GM23338 (cell line): ENCODE data around the gene AMBRA1.

ENCODE experiments used
- CREB1 ChIP-seq: fragments of 250-450 bp; sonication (Bioruptor Pico); IDR thresholded peaks from 2 replicates; pipeline ENCODE4 v1.5.0; 2020; ENCODE audit warnings: low read depth, mild to moderate bottlenecking, moderate library complexity
- ETS1 ChIP-seq: IDR thresholded peaks from 2 replicates; pipeline ENCODE4 v1.6.1; 2016; ENCODE audit warnings: antibody characterized with exemption
- EZH2 ChIP-seq: fragments of 200-600 bp; sonication (generic); IDR thresholded peaks from one replicate; pipeline ENCODE4 v1.8.0; 2017; ENCODE audit warnings: antibody characterized with exemption, mild to moderate bottlenecking, low read depth; ENCODE audit not compliant: unreplicated experiment
- EZH2phosphoT487 ChIP-seq: fragments of 200-600 bp; sonication (generic); IDR thresholded peaks from one replicate; pipeline ENCODE4 v1.8.1; 2018; ENCODE audit warnings: antibody characterized with exemption; ENCODE audit not compliant: unreplicated experiment
- JUNB ChIP-seq: IDR thresholded peaks from one replicate; pipeline ENCODE4 v1.6.1; 2016; ENCODE audit warnings: antibody characterized with exemption; ENCODE audit not compliant: unreplicated experiment
- NANOG ChIP-seq: IDR thresholded peaks from 2 replicates; pipeline ENCODE4 v1.6.1; 2016; ENCODE audit warnings: antibody characterized with exemption, borderline replicate concordance
- POLR2AphosphoS5 ChIP-seq: IDR thresholded peaks from 2 replicates; pipeline ENCODE4 v1.6.1; 2016; ENCODE audit warnings: antibody characterized with exemption, low read depth
- REST ChIP-seq: IDR thresholded peaks from one replicate; pipeline ENCODE4 v1.6.1; 2018; ENCODE audit warnings: antibody characterized with exemption; ENCODE audit not compliant: unreplicated experiment
- STAT1 ChIP-seq: IDR thresholded peaks from one replicate; pipeline ENCODE4 v1.6.1; 2016; ENCODE audit warnings: antibody characterized with exemption; ENCODE audit not compliant: unreplicated experiment
- ZNF114 ChIP-seq: fragments of 250-450 bp; sonication (Bioruptor Pico); IDR thresholded peaks from 2 replicates; pipeline ENCODE4 v1.5.0; 2020; ENCODE audit warnings: mild to moderate bottlenecking, moderate library complexity
- ZNF331 ChIP-seq: fragments of 250-450 bp; sonication (Bioruptor Pico); IDR thresholded peaks from 2 replicates; pipeline ENCODE4 v1.5.0; 2020; ENCODE audit warnings: low read depth, mild to moderate bottlenecking, moderate library complexity
- ZNF462 ChIP-seq: fragments of 250-450 bp; sonication (Bioruptor Pico); IDR thresholded peaks from 2 replicates; pipeline ENCODE4 v1.5.0; 2020; ENCODE audit warnings: mild to moderate bottlenecking, moderate library complexity
- TF ChIP-seq, protein P1 (sequence below), 2 experiments: fragments of 200-600 bp in 1 of 2; sonication (generic) in 1 of 2; conservative IDR thresholded peaks; 2 replicates each; pipeline versions ENCODE4 v1.5.1 to v1.6.1; 2016 to 2017; ENCODE audit warnings: antibody characterized with exemption in 2 of 2, low read depth in 2 of 2, mild to moderate bottlenecking in 2 of 2, moderate library complexity in 1 of 2

DNA sequence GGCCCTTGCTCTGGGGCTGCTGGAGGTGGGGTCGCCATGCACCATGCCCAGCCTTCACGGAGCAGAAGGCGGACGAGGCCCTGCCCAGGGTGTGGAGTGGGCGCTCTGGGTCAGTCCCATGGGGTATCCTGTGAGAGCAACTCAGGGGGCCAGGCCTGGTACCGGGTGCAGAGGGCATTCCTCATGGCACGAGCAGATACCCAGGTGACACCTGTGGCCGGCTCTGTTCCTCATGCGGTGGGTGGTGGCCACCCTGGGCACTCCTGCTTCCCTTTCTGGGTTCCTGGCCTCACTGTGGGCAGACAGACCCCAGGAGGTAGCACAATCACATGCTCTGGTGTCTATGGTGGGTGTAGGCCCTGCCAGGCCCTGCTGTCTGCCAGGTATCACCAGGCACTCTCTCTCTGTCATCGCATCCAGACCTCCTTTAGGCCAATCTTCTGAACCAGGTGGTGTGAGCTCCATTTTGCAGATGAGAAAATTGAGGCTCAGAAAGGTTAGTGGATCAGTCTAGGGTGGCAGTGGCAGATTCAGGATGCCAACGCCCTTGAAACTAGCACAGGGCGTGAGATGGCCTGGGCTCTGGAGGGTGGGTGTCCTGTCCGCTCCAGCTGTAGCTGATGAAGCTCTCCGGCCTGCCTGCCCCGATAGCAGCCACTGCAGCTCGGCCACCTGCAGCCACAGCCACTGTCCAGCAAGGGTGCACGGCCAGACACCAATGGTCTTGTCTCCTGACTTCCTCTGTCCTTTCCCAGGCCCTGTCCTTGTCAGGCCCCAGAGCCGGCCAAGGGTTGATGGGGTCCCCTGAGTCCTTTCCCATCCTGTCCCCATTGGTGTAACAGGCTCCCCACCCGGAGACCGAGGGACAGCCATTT, 231.4 kb downstream of the AMBRA1 start:
- TF ChIP-seq EZH2 (no peak), POLR2AphosphoS5 (no peak), REST (no peak), EZH2phosphoT487 (no peak), CREB1 (CRISPR knock-in tag) (no peak), STAT1 (no peak), ZNF114 (CRISPR knock-in tag) (no peak), ZNF331 (CRISPR knock-in tag) (no peak), NANOG (no peak), ZNF462 (no peak), ETS1 (no peak), JUNB (no peak)
- TF ChIP-seq, protein P1, sequence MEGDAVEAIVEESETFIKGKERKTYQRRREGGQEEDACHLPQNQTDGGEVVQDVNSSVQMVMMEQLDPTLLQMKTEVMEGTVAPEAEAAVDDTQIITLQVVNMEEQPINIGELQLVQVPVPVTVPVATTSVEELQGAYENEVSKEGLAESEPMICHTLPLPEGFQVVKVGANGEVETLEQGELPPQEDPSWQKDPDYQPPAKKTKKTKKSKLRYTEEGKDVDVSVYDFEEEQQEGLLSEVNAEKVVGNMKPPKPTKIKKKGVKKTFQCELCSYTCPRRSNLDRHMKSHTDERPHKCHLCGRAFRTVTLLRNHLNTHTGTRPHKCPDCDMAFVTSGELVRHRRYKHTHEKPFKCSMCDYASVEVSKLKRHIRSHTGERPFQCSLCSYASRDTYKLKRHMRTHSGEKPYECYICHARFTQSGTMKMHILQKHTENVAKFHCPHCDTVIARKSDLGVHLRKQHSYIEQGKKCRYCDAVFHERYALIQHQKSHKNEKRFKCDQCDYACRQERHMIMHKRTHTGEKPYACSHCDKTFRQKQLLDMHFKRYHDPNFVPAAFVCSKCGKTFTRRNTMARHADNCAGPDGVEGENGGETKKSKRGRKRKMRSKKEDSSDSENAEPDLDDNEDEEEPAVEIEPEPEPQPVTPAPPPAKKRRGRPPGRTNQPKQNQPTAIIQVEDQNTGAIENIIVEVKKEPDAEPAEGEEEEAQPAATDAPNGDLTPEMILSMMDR (conservative IDR thresholded peaks at IDR 0.05; ENCODE audit: low read depth in 2 of 2) = no peak
